ENCODE results near the gene CHD9.

DNA sequence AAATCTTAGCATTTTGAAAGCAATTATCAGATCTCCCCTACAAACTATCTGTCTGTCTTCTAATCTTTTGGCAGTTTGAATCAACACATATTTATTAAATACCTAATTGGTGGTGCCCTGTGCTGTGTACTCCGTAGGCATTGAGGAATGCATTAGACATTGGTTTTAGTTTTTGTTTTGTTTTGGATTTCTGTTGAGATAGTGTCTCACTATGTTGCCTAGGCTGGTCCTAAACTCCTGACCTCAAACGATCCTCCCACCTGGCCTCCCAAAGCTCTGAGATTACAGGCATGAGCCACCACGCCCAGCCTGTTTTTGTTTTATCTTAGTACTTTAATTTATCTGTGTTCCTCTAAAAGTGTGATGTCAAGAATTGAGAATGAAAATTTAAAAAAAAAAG, 254.7 kb downstream of the CHD9 start:
- TF ChIP-seq TAF1 (IDR thresholded peaks at IDR 0.05; ENCODE audit: borderline replicate concordance, low read depth, low read length) (no peak), POLR2A (IDR thresholded peaks at IDR 0.05; ENCODE audit: low read depth, low read length) (no peak)
